ENCODE data around the gene CITED4.

Gene CITED4

DNA sequence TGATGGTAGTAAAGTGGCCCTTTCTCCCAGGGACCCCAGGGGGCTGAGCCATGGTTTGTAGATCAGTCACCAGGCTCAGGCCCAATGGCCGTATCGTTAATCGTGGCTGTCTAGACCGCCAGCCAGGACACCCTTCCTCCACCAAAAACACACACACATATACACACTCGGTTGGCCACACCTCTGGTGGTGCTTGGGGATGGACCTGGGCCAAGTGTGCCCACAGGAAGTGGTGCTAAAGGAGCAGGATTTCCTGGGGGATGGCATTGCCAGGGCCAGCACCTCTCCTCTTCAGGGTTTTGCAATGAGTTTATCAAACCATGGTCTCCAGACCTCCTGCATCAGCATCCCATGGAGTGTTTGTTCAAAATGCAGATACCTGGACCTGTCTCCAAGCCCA, 36.2 kb downstream of the CITED4 start:
- DNase-seq (ENCODE audit: low spot score) = no peak
- no peak overlapping the region for H3K4me3 ChIP-seq
- no peak for TF ChIP-seq CTCF (IDR thresholded peaks at IDR 0.05)
- peak overlapping the region in 1 of 2 donors; percentile 70 for H3K27ac ChIP-seq

- H3K4me3 ChIP-seq = no peak overlapping the region
- peak overlapping the region in 1 of 2 donors; percentile 70 for H3K27ac ChIP-seq
- DNase-seq (ENCODE audit: low spot score) = no peak
- no peak for TF ChIP-seq CTCF (IDR thresholded peaks at IDR 0.05)
These were observed 36.8 kb downstream of the CITED4 start for GRCh38 chr1:40825435-40825788.

GRCh38 chr1:40824591-40825434, 37.4 kb downstream of the CITED4 start:
- no peak for TF ChIP-seq CTCF (IDR thresholded peaks at IDR 0.05)
- H3K27ac ChIP-seq = peak overlapping the region; percentile 25 to 70
- DNase-seq (ENCODE audit: low spot score) = no peak
- H3K4me3 ChIP-seq = no peak overlapping the region

DNA sequence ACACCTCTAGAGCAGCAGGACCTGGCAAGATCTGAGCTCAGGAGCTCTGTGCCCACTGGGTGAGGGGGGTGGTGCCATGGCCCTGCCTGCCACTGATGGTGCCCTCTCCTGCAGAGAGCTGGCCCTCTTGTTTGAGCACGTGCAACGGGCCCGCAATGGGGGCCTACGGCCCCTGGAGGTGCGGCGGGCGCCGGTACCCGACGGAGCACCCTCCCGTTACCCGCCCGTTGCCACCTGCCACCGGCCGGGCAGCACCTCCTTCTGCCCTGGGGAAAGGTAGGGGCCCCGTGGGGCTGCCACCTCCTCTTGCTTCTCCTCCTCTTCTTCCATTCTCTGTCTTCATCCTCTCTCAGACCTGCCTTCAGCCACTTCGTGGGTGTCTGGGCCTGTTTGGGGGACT, 38.2 kb downstream of the CITED4 start:
- H3K4me3 ChIP-seq = no peak overlapping the region
- no peak for TF ChIP-seq CTCF (IDR thresholded peaks at IDR 0.05)
- peak overlapping the region; percentile 25 to 70 for H3K27ac ChIP-seq
- DNase-seq (ENCODE audit: low spot score) = no peak

GRCh38 chr1:40823345-40823744, 38.8 kb downstream of the CITED4 start:
- no peak for DNase-seq (ENCODE audit: low spot score)
- Histone ChIP-seq H3K27ac (peak overlapping the region in 1 of 2 donors; percentile 70), H3K4me3 (no peak overlapping the region)
- no peak for TF ChIP-seq CTCF (IDR thresholded peaks at IDR 0.05)

GRCh38 chr1:40822890-40823289, 39.3 kb downstream of the CITED4 start:
- Histone ChIP-seq H3K4me3 (no peak overlapping the region), H3K27ac (peak overlapping the region in 1 of 2 donors; percentile 70)
- DNase-seq (ENCODE audit: low spot score) = no peak
- TF ChIP-seq CTCF (IDR thresholded peaks at IDR 0.05) = no peak
